Loucy (cell line): ENCODE measurements around the gene PPP1CA.

Experiments
- EZH2phosphoT487 ChIP-seq: fragments of 200-600 bp; IDR thresholded peaks from 2 replicates; pipeline ENCODE4 v1.6.1; 2018; ENCODE audit warnings: antibody characterized with exemption, mild to moderate bottlenecking, moderate library complexity, borderline replicate concordance
- TF ChIP-seq, protein P1 (sequence below): fragments of 200-600 bp; sonication (generic); conservative IDR thresholded peaks from 2 replicates; pipeline ENCODE4 v1.5.1; 2014; ENCODE audit warnings: mild to moderate bottlenecking, antibody characterized with exemption, low read length

- TF ChIP-seq, protein P1, sequence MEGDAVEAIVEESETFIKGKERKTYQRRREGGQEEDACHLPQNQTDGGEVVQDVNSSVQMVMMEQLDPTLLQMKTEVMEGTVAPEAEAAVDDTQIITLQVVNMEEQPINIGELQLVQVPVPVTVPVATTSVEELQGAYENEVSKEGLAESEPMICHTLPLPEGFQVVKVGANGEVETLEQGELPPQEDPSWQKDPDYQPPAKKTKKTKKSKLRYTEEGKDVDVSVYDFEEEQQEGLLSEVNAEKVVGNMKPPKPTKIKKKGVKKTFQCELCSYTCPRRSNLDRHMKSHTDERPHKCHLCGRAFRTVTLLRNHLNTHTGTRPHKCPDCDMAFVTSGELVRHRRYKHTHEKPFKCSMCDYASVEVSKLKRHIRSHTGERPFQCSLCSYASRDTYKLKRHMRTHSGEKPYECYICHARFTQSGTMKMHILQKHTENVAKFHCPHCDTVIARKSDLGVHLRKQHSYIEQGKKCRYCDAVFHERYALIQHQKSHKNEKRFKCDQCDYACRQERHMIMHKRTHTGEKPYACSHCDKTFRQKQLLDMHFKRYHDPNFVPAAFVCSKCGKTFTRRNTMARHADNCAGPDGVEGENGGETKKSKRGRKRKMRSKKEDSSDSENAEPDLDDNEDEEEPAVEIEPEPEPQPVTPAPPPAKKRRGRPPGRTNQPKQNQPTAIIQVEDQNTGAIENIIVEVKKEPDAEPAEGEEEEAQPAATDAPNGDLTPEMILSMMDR: no peak
- no peak for TF ChIP-seq EZH2phosphoT487
These were observed 48.2 kb downstream of the PPP1CA start, which contains the start of gene POLD4 for GRCh38 chr11:67353317-67354074.
